ENCODE measurements around the gene VPS25.
A peak's percentile ranks its signal among the peaks of the same experiment; 100 is the strongest.
"Not testable (repeated sequence)": the region's sequence is repeated elsewhere in the genome, so short reads cannot be mapped to it uniquely, and the experiment has no call there.

The VPS25 gene

GRCh38 chr17:42759982-42760651 lies 13.1 kb upstream of the VPS25 start:
- no peak for TF ChIP-seq CTCF (IDR thresholded peaks at IDR 0.05; ENCODE audit: insufficient read depth, low read depth, low read length, missing control alignments)
- H3K4me3 ChIP-seq (ENCODE audit: low read length) = no peak overlapping the region
- DNase-seq (ENCODE audit: low read depth) = no peak

GRCh38 chr17:42760652-42761581 lies 12.3 kb upstream of the VPS25 start, which contains the start of gene RAMP2:
TSS of gene RAMP2 (plus strand) at chr17:42761227. CDS start at chr17:42761262, 35 bp downstream.
- DNase-seq (ENCODE audit: low read depth) = peak; percentile 28
- H3K4me3 ChIP-seq (ENCODE audit: low read length) = peak within 1 kb of the TSS; percentile 25
- no peak for TF ChIP-seq CTCF (IDR thresholded peaks at IDR 0.05; ENCODE audit: insufficient read depth, low read depth, low read length, missing control alignments)

GRCh38 chr17:42761638-42762037 lies 11.6 kb upstream of the VPS25 start:
- TF ChIP-seq CTCF (IDR thresholded peaks at IDR 0.05; ENCODE audit: insufficient read depth, low read depth, low read length, missing control alignments) = no peak
- DNase-seq (ENCODE audit: low read depth) = no peak
- no peak overlapping the region for H3K4me3 ChIP-seq (ENCODE audit: low read length)

- no peak for TF ChIP-seq CTCF (IDR thresholded peaks at IDR 0.05; ENCODE audit: insufficient read depth, low read depth, low read length, missing control alignments)
- no peak overlapping the region for H3K4me3 ChIP-seq (ENCODE audit: low read length)
- peak; percentile 63 for DNase-seq (ENCODE audit: low read depth)
These were observed 7.1 kb upstream of the VPS25 start for GRCh38 chr17:42766124-42766523.

GRCh38 chr17:42767512-42767911 lies 5.7 kb upstream of the VPS25 start:
- TF ChIP-seq CTCF (IDR thresholded peaks at IDR 0.05; ENCODE audit: insufficient read depth, low read depth, low read length, missing control alignments) = no peak
- no peak overlapping the region for H3K4me3 ChIP-seq (ENCODE audit: low read length)
- DNase-seq (ENCODE audit: low read depth) = no peak

- not testable (repeated sequence) for DNase-seq (ENCODE audit: low read depth)
These were observed 5.2 kb upstream of the VPS25 start for GRCh38 chr17:42768006-42768405.

GRCh38 chr17:42769964-42770363 lies 3.3 kb upstream of the VPS25 start:
- DNase-seq (ENCODE audit: low read depth); H3K4me3 ChIP-seq (ENCODE audit: low read length): not testable (repeated sequence)

More at GRCh38 chr17:42768006-42768405, 5.2 kb upstream of the VPS25 start:
- H3K4me3 ChIP-seq (ENCODE audit: low read length) = not testable (repeated sequence)

Measured in epithelial cell of esophagus (primary cell).